ENCODE data around the gene DTWD2.
"Not testable (repeated sequence)": the region's sequence is repeated elsewhere in the genome, so short reads cannot be mapped to it uniquely, and the experiment has no call there.

The DTWD2 gene

DNA sequence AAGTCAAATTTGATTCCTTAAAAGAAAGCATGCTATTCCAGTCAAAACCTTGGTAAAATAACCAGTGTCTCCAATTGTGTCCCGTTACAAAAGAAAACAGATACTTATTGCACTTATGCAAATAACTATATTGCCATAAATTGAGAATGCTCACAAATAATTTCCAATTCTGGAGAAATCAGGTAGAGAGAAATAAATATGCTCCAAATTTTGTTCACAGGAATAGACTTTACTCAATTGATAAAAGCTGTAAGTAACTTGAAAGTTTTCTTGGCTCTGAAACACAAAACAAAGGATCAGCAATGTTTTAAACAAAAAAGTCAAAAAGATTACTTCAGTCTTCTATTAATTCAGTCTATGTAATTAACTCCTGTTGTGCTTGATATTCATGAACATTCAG is 7.8 kb upstream of the DTWD2 start:
- no peak for DNase-seq (ENCODE audit: low read depth)

DNA sequence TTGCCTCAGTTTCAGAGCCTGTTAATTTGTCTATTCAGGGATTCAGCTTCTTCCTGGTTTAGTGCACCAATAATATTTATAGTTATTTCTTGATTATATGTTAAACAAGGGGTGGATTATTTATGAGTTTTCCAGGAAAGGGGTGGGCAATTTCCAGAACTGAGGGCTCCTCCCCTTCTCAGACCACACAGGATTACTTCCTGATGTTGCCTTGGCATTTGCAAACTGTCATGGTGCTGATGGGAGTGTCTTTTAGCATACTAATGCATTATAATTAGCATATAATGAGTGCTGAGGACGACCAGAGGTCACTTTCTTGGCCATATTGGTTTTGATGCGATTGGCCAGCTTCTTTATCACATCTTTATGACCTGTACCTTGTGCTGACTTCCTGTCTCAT is 6.2 kb upstream of the DTWD2 start:
- DNase-seq (ENCODE audit: low read depth): no peak

DNA sequence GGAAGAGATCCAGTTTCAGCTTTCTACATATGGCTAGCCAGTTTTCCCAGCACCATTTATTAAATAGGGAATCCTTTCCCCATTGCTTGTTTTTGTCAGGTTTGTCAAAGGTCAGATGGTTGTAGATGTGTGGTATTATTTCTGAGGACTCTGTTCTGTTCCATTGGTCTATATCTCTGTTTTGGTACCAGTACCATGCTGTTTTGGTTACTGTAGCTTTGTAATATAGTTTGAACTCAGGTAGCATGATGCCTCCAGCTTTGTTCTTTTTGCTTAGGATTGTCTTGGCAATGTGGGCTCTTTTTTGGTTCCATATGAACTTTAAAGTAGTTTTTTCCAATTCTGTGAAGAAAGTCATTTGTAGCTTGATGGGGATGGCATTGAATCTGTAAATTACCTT is 4.8 kb upstream of the DTWD2 start:
- not testable (repeated sequence) for DNase-seq (ENCODE audit: low read depth)

DNA sequence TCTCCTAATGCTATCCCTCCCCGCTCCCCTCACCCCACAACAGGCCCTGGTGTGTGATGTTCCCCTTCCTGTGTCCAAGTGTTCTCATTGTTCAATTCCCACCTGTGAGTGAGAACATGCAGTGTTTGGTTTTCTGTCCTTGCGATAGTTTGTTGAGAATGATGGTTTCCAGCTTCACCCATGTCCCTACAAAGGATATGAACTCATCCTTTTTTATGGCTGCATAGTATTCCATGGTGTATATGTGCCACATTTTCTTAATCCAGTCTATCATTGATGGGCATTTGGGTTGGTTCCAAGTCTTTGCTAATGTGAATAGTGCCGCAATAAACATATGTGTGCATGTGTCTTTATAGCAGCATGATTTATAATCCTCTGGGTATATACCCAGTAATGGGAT is 3.7 kb upstream of the DTWD2 start:
- not testable (repeated sequence) for DNase-seq (ENCODE audit: low read depth)

DNA sequence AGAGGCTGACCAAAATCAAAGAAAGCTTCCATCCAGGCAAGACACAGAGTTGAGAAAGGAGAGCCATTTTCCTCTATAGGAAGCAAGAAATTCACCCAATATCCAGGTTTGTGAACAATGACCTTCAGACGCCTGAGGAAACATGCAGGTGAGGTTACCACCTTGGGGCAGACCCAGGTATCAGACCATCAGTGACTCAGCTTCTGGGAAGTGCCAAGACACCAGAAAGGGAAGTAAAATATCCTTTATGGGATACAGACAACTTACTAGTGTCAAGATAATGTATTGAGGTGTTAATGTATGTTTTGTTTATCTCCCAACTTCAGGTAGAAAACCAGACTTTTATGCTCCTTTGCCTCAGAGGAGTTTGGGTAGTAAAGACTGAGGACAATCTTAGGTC is 2.2 kb upstream of the DTWD2 start:
- no peak for DNase-seq (ENCODE audit: low read depth)

DNA sequence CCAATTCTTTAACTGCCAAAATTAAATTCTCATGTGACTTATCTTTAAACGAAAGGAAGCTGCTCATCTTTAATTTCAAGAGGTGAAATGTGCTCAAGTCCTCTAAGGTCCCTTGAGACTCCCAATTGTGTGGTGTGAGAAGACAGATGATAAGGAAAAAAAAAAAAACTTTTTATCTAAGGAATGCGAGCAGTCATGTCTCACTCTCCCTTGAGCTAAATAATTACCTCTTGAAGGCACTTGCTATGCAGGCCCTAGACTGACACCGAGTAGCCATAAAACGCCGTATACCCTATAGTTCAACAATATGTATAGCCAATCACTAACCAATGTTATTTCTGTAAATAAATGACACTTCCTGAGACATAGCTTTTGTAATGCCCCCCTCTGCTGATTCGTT is 1.5 kb upstream of the DTWD2 start:
- no peak for DNase-seq (ENCODE audit: low read depth)

DNA sequence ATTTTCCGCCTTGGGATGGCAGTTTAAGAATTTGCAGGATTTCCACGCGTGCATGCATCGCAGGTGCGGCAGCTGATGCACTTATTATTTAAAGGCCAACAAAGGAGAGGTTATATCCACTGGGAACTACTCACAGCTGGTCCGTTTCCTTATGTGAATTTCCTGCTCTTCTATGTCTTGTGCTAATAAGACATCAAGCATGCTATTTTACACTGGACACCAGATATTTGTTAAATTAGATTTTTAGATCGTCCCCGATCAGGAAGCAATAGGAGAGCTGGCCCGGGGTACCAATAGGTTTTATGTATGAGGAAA is 476 bp upstream of the DTWD2 start:
- DNase-seq (ENCODE audit: low read depth): no peak

DNA sequence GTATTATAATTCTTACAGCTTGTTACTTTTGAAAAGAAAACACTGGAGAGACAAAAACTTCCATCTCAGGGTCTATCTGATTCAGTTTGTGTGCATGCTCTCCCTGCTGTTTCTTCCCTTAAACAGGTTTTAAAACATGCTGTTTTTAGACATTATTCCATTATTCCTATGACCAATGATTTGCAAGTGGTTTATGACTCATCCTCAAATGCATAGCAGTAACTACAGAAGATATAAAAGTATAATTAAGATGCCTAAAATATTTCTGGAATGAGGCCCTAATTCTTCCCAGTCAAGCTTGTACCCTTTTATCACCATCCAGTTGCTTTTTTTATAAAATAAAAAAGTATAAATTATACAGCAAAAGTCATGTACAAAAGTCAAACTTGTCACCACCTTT is 3.7 kb downstream of the DTWD2 start:
- DNase-seq (ENCODE audit: low read depth): no peak

DNA sequence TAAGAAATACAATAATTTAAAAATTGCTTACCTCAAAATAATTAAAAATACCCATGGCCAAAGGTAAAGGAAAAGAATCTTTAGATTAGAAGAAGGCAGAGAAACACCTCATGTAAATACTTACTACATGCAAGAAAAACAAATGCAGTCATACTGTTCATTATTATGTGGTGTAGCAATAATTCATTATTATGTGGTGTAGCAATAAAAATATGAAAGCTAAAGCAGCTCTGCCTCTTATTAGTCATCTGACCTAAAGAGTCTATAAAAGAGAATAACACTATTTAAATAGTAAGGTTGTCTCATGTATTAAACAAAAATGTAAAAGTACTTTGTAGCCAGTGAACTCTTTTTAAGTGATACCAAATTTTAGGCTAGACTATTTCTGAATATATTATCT is 6.6 kb downstream of the DTWD2 start:
- DNase-seq (ENCODE audit: low read depth): no peak

DNA sequence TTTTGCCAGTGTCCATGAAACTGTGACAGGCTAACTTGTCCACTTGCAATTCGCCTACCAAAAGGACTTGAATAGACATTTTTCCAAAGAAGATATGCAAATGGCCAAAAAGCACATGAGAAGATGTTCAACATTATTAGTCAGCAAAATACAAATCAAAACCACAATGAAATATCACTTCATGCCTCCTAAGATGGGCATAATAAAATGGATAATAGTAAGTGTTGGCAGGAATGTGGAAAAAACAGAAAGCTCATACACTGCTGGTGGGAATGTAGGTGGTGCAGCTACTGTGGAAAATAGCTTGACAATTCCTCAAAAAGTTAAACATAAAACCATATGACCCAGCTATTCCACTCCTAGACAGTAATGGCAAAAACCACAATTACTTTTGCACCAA is 7.9 kb downstream of the DTWD2 start:
- no peak for DNase-seq (ENCODE audit: low read depth)

DNA sequence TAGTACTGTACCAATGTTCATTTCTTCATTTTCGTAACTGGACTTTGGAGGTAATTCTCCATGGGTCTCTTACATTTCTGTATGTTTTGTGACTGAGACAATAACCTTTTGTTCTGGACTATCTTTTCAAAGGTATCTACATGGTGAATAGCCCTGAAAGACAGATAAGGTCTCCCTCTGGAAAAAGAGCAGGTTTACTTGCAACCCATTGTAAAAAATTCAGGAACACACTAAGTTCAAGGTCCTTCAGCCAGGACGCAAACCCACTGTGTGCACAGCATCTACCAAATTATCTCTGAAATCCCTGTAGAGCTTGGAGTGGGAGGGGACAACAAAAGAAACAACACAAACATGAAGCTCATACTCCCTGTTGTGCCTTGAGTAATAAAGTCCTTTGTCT is 8.3 kb downstream of the DTWD2 start:
- no peak for DNase-seq (ENCODE audit: low read depth)

DNA sequence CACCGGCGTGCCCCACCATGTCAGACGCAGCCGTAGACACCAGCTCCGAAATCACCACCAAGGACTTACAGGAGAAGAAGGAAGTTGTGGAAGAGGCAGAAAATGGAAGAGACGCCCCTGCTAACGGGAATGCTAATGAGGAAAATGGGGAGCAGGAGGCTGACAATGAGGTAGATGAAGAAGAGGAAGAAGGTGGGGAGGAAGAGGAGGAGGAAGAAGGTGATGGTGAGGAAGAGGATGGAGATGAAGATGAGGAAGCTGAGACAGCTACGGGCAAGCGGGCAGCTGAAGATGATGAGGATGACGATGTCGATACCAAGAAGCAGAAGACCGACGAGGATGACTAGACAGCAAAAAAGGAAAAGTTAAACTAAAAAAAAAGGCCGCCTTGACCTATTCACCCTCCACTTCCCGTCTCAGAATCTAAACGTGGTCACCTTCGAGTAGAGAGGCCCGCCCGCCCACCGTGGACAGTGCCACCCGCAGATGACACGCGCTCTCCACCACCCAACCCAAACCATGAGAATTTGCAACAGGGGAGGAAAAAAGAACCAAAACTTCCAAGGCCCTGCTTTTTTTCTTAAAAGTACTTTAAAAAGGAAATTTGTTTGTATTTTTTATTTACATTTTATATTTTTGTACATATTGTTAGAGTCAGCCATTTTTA is 14.4 kb downstream of the DTWD2 start:
- DNase-seq (ENCODE audit: low read depth): not testable (repeated sequence)

DNA sequence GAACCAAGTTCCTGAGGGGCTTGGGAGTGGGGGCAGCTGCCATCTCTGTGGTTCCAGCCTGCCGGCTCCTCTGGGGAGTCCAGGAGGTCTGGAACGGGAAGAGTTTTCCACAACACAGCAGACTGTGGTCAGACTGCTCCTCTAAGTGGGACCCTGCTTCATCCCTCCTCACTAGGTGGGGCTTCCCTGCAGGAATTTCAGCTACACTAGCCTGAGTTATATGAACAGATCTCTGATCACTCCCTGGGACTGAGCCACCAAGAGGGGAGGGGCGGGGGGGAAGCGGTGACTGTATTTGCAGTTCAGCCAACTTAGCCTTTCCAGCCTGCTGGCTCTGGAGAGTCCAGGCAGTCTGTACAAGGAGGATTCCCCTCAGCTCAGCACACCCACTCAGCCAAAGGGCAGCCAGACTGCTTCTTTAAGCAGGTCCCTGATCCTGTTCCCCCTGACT is 19.4 kb downstream of the DTWD2 start:
- no peak for DNase-seq (ENCODE audit: low read depth)

DNA sequence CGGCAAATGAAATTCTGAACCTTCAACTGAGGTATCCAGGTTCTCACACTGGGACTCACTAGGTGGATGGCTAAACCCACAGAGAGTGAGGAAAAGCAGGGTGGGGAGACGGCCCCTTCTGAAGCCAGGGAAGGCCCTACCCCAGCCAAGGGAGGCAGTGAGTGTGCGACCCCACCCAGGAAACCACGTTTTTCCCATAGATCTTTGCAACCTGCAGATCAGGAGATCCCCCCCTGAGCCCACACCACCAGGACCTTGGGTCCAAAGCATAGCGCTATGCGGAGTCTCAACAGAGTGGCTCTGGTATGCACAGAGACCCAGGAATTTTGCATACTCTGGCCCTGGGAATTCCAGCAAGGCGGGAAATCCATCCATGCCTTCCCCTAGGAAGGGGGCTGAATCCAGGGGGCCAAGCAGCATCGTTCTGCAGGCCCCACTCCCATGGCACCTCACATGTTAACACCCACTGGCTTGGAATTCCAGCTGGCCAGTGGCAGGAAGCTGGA is 19.9 kb downstream of the DTWD2 start:
- DNase-seq (ENCODE audit: low read depth): no peak

DNA sequence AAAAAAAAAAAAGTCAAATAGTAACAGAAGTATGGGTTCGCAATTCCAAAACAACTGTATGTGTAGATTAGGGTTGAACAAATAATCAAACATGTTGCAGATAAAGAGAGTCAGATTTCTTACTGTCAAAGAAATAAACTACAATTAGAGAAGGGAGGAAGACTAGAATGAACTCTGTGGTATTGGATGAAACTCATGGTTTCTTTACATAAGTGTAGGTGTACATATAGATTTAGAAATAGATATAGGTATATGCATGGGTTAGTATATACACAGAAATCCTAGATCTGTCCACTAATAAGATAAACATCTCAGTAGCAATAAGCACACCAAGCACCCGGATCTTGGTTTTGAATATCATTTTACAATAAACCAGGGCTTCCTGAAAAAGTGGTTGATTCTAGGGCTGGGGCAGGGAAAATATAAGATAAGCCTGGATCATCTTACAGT is 21.3 kb downstream of the DTWD2 start:
- DNase-seq (ENCODE audit: low read depth): no peak

DNA sequence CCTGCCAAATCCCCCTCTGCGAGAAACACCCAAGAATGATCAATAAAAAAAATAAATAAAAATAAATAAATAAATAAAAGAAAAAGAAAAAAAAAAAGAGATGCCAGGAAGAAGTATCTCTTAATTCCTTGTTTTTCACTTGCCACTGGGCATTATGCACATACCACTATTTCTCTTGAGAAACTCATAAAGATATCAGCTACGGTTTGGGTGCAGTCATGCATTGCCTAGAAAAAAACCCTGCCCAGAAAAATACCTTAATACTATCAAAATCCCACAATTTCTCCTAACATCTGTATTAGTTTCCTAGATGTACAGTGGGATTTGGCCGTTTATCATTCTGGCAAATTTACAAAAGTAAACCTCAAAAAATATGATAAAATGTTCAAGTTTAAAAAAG is 22.5 kb downstream of the DTWD2 start:
- DNase-seq (ENCODE audit: low read depth): no peak

DNA sequence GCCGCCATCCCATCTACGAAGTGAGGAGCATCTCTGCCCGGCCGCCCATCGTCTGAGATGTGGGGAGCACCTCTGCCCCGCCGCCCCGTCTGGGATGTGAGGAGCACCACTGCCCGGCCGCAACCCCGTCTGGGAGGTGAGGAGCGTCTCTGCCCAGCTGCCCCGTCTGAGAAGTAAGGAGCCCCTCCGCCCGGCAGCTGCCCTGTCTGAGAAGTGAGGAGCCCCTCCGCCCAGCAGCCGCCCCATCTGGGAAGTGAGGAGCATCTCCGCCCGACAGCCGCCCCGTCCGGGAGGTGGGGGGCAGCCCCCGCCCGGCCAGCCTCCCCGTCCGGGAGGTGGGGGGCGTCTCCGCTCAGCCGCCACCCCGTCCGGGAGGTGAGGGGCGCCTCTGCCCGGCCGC is 23.4 kb downstream of the DTWD2 start:
- DNase-seq (ENCODE audit: low read depth): not testable (repeated sequence)

DNA sequence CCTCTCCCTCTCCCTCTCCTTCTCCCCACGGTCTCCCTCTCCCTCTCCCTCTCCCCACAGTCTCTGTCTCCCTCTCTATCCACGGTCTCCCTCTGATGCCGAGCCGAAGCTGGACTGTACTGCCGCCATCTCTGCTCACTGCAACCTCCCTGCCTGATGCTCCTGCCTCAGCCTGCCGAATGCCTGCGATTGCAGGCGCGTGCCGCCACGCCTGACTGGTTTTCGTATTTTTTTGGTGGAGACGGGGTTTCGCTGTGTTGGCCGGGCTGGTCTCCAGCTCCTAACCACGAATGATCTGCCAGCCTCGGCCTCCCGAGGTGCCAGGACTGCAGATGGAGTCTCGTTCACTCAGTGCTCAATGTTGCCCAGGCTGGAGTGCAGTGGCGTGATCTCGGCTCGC is 24.0 kb downstream of the DTWD2 start:
- not testable (repeated sequence) for DNase-seq (ENCODE audit: low read depth)

DNA sequence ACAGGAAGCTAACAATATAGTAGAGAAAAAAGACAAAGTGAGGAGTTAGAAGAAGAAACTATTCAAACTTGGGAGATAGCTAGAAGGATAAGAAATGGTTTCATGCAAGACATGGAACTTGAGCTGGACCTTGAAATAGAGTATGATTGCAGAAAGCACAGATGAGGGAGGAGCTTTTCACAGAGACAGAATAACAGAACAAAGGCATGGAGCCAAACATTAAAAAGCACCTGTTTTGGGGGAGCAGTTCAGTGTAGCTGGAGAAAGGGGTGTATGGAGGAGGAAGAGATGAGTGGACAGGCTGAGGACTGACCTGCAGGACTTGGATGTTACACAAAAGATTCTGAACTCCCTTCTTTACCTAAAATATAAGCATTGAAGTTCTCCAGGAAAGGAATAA is 25.2 kb downstream of the DTWD2 start:
- DNase-seq (ENCODE audit: low read depth): no peak

DNA sequence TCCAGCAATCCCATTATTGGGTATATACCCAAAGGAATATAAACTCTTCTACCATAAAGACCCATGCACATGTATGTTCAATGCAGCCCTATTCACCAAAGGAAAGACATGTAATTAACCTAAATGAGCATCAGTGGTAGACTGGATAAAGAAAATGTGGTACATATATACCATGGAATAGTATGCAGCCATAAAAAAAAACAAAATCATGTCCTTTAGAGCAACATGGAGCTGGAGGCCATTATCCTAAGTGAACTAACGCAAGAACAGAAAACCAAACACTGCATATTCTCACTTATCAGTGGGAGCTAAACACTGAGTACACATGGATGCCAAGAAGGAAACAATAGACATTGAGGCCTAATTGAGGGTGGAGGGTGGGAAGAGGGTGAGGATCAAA is 27.8 kb downstream of the DTWD2 start:
- DNase-seq (ENCODE audit: low read depth): no peak

DNA sequence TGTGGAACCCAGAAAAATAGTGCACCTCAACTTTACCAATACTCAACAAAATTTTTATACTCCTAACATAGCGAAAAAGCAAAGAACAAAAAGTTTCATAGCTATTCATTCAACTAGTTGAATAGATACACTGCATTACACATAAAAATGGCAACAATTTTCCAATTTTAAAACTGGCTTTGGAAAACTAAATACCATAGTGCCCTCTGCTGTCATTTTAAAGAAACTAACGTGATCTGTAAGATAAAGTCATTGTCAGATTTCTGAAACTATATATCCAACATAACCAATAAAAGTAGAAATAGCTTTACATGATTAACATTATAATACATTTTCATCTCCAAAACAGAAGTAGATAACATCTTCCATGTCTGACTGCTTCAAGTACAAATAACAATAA is 31.6 kb downstream of the DTWD2 start:
- no peak for DNase-seq (ENCODE audit: low read depth)

DNA sequence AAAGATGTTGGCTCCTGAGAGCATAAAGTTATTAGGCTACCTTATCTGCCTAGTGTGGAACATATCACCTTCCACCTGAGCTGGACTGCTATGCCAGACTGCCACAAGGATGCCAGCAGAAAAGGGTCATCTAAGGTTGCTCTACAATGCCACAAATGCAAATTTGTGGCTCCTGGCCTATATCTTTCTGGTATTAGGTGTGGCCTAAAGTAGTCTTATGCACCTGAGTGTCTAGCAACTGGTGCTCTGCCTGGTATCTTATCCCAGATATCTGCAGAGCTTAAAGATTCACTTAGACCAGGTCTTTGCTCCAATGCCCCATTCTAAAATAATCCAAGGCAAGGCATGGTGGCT is 34.7 kb downstream of the DTWD2 start:
- DNase-seq (ENCODE audit: low read depth): no peak

DNA sequence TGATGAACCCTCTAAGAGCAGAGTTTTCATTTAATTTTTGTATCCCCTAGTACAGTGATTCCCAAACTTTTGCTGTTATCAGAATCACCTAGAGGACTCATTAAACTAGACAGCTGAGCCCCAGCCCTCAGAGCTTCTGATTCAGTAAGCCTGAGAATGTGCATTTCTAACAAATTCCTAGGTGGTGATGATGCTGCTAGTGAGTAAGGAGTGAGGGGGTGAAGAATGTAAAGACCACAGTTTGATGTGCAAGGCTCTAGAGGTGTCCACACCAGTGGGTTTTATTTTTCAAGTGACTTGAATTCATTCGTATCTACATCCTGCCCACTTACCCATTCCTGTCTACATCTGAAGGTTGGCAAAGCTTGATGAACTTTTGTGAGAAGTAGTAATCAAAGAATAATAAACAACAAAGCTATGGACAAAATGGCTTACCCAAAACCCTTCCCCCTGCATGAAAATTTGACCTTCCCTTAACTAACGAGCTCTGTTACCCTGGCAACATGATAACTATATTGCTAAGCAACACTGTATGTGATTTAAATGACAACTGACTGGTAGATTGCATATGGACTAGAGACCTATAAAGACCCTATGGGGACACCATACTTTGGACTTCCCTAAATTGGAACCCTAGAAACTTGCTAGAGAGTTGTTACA is 35.2 kb downstream of the DTWD2 start:
- DNase-seq (ENCODE audit: low read depth): no peak

DNA sequence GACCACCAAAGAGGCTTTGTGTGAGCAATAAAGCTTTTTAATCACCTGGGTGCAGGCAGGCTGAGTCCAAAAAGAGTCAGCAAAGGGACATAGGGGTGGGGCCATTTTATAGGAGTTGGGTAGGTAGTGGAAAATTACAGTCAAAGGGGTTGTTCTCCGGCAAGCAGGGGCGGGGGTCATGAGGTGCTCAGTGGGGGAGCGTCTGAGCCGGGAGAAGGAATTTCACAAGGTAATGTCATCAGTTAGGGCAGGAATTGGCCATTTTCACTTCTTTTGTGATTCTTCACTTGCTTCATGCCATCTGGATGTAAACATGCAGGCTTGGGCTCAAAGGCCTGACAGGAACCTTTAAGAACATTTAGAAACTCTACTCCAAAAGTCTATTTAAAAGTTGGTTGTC is 36.0 kb downstream of the DTWD2 start:
- not testable (repeated sequence) for DNase-seq (ENCODE audit: low read depth)
